ENCODE results near the gene CX3CL1.

The CX3CL1 gene

DNA sequence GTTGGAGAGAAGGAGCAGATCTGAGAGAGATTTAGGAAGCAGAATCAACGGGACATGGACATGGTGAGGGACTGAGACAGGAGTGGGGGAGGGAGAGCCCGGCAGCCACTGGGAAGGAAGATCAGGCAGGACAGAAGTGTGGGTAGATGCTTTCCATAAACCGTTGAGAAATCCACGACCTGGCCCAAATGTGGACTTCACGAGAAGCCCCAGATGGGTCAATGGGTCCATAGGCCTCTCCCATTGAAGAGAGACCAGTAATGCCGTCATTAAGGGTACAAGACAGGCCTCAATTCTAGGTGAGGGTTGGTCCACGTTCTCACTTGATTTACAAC lies 14.2 kb upstream of the CX3CL1 start:
- Histone ChIP-seq H3K27me3 (no peaks in the 10 kb centered on the region), H3K36me3 (no peaks in the 10 kb centered on the region), H3K4me1 (no peaks in the 10 kb centered on the region), H3K4me3 (no peak overlapping the region), H3K27ac (no peak overlapping the region), H3K9me3 (no peaks in the 10 kb centered on the region)
- DNase-seq: no peak
- TF ChIP-seq CTCF (IDR thresholded peaks at IDR 0.05): no peak
- intact Hi-C loops (cut with DNase I; ENCODE audit: low total_unique reads): no loop called here

GRCh38 chr16:57358527-57359095 lies 13.7 kb upstream of the CX3CL1 start, which contains the start of gene CCL22:
TSS of gene CCL22 (plus strand) at chr16:57358783. CDS start at chr16:57358817, 34 bp downstream.
- DNase-seq: peak in 1 of 2 donors; percentile 47
- Histone ChIP-seq H3K27me3 (no peaks in the 10 kb centered on the region), H3K27ac (no peak within 1 kb of the TSS), H3K36me3 (no peaks in the 10 kb centered on the region), H3K4me1 (no peaks in the 10 kb centered on the region), H3K4me3 (no peak within 1 kb of the TSS), H3K9me3 (no peaks in the 10 kb centered on the region)
- intact Hi-C loops (cut with DNase I; ENCODE audit: low total_unique reads): no loop called here
- no peak for TF ChIP-seq CTCF (IDR thresholded peaks at IDR 0.05)

DNA sequence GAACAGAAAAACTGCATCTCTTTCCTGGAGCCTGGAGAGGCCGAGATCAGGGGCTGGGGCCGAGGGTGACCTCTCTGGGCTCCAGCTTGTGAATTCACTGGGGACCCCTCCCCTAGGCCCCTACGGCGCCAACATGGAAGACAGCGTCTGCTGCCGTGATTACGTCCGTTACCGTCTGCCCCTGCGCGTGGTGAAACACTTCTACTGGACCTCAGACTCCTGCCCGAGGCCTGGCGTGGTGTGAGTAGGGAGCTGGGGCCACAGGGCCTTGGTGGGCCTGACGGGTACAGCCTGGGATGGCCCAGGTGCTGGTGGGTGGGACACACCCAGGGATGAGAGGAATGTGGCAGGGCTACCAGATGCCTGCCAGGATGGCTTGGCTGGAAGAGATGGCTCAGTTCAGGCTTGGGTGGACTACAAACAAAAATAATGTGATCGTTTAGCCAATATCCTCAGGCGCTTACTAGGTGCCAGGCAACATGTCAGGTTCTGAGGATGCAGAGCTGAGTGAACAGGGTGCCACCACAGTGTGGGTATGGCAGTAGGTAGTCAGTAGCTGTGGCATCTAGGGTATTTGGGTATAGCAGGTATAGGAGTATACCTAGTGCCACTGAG lies 11.9 kb upstream of the CX3CL1 start:
- intact Hi-C loops (cut with DNase I; ENCODE audit: low total_unique reads): no loop called here
- Histone ChIP-seq H3K4me3 (no peak overlapping the region), H3K36me3 (no peaks in the 10 kb centered on the region), H3K4me1 (no peaks in the 10 kb centered on the region), H3K27ac (no peak overlapping the region), H3K27me3 (no peaks in the 10 kb centered on the region), H3K9me3 (no peaks in the 10 kb centered on the region)
- DNase-seq: peak in 1 of 2 donors; percentile 52
- TF ChIP-seq CTCF (IDR thresholded peaks at IDR 0.05): no peak

- peak in 1 of 2 donors; percentile 44 for DNase-seq
- H3K4me3 ChIP-seq: no peak overlapping the region
- H3K9me3 ChIP-seq: no peaks in the 10 kb centered on the region
- intact Hi-C loops (cut with DNase I; ENCODE audit: low total_unique reads): no loop called here
- H3K27ac ChIP-seq: no peak overlapping the region
- H3K27me3 ChIP-seq: no peaks in the 10 kb centered on the region
- TF ChIP-seq CTCF (IDR thresholded peaks at IDR 0.05): no peak
- no peaks in the 10 kb centered on the region for H3K36me3 ChIP-seq
- H3K4me1 ChIP-seq: no peaks in the 10 kb centered on the region
Observed at GRCh38 chr16:57361404-57361803, 10.9 kb upstream of the CX3CL1 start.

DNA sequence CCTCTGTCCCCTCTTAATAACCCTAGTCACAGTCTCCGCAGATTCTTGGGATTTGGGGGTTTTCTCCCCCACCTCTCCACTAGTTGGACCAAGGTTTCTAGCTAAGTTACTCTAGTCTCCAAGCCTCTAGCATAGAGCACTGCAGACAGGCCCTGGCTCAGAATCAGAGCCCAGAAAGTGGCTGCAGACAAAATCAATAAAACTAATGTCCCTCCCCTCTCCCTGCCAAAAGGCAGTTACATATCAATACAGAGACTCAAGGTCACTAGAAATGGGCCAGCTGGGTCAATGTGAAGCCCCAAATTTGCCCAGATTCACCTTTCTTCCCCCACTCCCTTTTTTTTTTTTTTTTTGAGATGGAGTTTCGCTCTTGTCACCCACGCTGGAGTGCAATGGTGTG lies 8.1 kb upstream of the CX3CL1 start:
- Histone ChIP-seq H3K27me3 (no peaks in the 10 kb centered on the region), H3K4me1 (no peaks in the 10 kb centered on the region), H3K36me3 (no peaks in the 10 kb centered on the region), H3K27ac (no peak overlapping the region), H3K4me3 (no peak overlapping the region), H3K9me3 (no peaks in the 10 kb centered on the region)
- intact Hi-C loops (cut with DNase I; ENCODE audit: low total_unique reads): no loop called here
- DNase-seq: no peak
- TF ChIP-seq CTCF (IDR thresholded peaks at IDR 0.05): no peak

All from tibial artery (tissue), 4 donors.